Endothelial cell of hepatic sinusoid (primary cell): ENCODE data around the gene XKR7.

Experiments used
- in situ Hi-C: cut with HindIII; loops from 2 replicates; pipeline ENCODE4 v1.10.0; 2017; ENCODE audit warnings: low sequenced_read_pairs

XKR7 gene

GRCh38 chr20:32034581-32035425 lies 66.9 kb downstream of the XKR7 start:
- in situ Hi-C loops = no loop called here

DNA sequence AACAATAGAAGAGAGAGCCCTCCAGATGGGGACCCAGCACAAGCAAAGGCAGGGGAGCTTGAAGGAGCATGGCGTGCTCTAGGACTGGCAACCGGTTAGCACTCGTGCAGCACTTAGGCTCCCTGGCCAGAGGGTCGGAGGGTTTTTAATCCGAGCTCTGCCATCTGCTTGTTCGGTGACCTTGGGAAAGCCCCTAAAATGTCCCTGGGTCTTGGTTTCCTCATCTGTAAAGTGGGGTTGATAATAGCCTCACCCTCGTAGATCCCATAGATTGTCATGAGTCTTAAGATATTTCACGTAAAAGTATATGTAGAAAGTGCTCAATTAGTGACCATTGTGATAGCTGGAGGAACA lies 67.5 kb downstream of the XKR7 start:
- in situ Hi-C loops = no loop called here

- in situ Hi-C loops = no loop called here
Observed at GRCh38 chr20:32036252-32036651, 68.3 kb downstream of the XKR7 start.

DNA sequence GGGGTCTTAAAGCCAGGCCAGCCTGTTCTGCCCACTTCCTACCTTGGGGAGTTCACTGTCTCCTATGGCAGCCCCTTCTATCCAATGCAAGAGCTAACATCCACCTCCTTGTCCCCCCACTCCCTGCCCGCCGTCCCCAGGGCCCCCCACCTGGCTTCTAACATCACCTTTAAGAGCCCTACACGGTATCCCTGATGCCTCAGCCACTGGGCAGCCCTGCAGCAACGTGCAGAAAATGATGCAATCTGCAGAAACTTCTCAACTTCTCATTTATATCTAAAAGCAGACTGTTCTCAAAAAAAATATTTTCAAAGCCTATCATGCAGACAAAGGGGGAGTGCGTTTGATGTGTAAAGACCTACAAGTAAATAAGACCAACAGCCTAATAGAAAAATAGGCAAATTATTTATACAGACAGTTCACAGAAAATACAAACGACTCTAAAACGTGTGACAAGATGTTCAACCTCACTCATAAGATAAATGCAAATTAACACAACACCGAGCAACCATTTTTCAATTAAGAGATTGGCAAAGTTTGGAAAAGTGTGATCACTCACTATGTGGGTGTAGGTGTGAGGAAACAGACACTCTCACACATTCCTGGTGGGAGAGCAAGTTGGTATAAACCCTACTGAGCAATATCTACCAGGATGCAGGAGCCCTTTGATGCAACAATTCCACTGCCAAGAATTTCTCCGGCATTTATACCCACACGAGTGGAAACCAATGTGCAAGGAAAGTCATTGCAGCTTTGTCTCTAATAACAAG lies 69.0 kb downstream of the XKR7 start:
- in situ Hi-C loops = no loop called here

- in situ Hi-C loops = no loop called here
Observed at GRCh38 chr20:32037929-32038328, 70.0 kb downstream of the XKR7 start.

GRCh38 chr20:32040142-32040953 lies 72.4 kb downstream of the XKR7 start:
- in situ Hi-C loops = loop anchor here (5.0 to 10.0 kb wide), 3 partner anchors 47 to 196 kb away; partner anchors contain the start of gene FOXS1

GRCh38 chr20:32045999-32046398 lies 78.0 kb downstream of the XKR7 start:
- in situ Hi-C loops = loop anchor here (10.0 kb wide), 1 partner anchor 201 kb away; the partner anchor contains the start of gene FOXS1

- in situ Hi-C loops = no loop called here
Observed at GRCh38 chr20:32050324-32050841, 82.4 kb downstream of the XKR7 start.

DNA sequence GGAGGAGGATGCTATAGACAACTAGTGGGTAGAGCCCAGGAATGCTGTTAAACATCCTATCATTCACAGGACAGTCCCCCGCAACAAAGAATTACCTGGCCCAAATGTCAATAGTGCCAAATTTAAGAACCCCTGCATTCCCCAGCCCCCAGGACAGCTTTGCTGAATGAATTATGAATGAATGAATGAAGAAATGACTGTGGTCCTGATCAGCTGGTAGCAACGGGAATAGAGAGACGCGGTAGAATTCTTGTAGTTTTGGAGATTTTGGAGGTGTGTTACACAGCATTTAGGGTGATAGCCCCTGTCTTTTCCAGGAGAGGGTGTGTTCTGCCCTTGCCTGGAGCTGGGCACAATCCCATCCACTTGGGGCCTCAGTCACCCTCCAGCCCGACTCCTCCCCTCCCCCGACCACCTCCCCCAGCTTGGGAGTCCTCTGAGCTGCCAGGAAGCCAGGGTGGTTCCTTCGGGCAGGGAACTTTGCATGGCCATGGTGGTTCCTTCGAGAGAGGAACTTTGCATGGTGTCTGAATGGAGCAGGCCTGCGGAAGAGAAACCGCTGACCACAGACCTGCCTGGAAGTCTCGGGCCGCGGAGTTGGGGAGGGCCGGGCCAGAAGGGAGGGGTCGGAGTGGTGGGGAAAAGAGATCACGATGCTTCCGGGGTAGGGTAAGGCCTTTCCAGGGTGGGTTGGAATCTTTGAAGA lies 83.1 kb downstream of the XKR7 start:
- in situ Hi-C loops = no loop called here

GRCh38 chr20:32051720-32052089 lies 83.8 kb downstream of the XKR7 start:
- in situ Hi-C loops = no loop called here

GRCh38 chr20:32052090-32052777 lies 84.3 kb downstream of the XKR7 start, which contains the start of gene HCK:
TSS of gene HCK (plus strand) at chr20:32052242.
- in situ Hi-C loops = no loop called here

DNA sequence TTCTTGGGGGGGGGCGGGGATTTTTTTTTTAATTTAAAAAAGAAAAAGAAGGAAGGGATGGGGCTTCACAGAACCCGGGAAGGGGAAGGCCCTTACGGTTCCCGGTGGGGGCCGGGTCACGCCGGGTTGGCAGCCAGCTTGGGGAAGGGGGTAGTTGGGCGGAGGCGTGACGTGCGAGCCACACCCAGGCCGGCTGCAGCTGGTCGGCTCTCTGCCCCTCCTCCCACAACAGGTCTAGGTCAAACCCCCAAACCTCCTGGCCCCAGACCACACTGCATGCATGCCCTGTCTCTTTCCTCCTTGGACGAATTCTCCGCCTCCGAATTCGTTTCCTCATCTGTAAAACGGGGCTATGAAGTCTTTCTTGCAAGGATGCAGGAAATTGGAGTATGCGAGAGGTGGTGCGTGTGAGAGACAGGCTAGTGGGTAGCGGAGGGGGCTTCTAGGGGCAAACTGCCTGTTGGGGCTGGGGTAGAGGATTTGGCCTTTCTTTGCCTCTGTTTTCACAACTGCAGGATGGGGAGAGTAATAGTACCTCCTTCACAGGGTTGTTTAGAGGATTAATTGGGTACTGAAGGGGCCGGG lies 84.9 kb downstream of the XKR7 start:
- in situ Hi-C loops = no loop called here
